ENCODE data around the gene CD300LF.

The CD300LF gene

GRCh38 chr17:74682471-74683190, 30.1 kb downstream of the CD300LF start:
- no peak for DNase-seq

- DNase-seq = no peak
Measured at GRCh38 chr17:74682028-74682427, 30.7 kb downstream of the CD300LF start.

- DNase-seq = no peak
Measured at GRCh38 chr17:74680941-74681340, 31.8 kb downstream of the CD300LF start.

- DNase-seq = no peak
Measured at GRCh38 chr17:74680213-74680612, 32.5 kb downstream of the CD300LF start.

GRCh38 chr17:74679374-74679773, 33.3 kb downstream of the CD300LF start:
- DNase-seq = no peak

GRCh38 chr17:74678541-74678940, 34.2 kb downstream of the CD300LF start:
- no peak for DNase-seq

- DNase-seq = no peak
Measured at GRCh38 chr17:74677558-74678466, 34.9 kb downstream of the CD300LF start.

GRCh38 chr17:74671031-74671771, 41.5 kb downstream of the CD300LF start:
- DNase-seq = no peak

GRCh38 chr17:74670329-74670728, 42.4 kb downstream of the CD300LF start:
- DNase-seq = no peak

- no peak for DNase-seq
Measured at GRCh38 chr17:74663561-74663960, 49.2 kb downstream of the CD300LF start.

GRCh38 chr17:74659889-74660288, 52.8 kb downstream of the CD300LF start:
- no peak for DNase-seq

- no peak for DNase-seq
Measured at GRCh38 chr17:74658620-74659019, 54.1 kb downstream of the CD300LF start.

GRCh38 chr17:74654742-74655141, 58.0 kb downstream of the CD300LF start:
- DNase-seq = no peak

GRCh38 chr17:74652020-74652419, 60.7 kb downstream of the CD300LF start:
- DNase-seq = no peak

GRCh38 chr17:74649909-74650308, 62.8 kb downstream of the CD300LF start:
- no peak for DNase-seq

- no peak for DNase-seq
Measured at GRCh38 chr17:74647871-74648672, 64.7 kb downstream of the CD300LF start.

GRCh38 chr17:74646231-74646630, 66.5 kb downstream of the CD300LF start:
- DNase-seq = no peak

- no peak for DNase-seq
Measured at GRCh38 chr17:74645010-74645409, 67.7 kb downstream of the CD300LF start.

GRCh38 chr17:74644419-74644818, 68.3 kb downstream of the CD300LF start:
- no peak for DNase-seq

Data from GF-D8 (cell line).